SJSA1 (cell line): Measurements from ENCODE around the gene NLRP4. TPM values are rescaled to one million over a fixed set of nuclear protein-coding genes. Genes with fewer than 3 reads are reported as not detected.

Experiments
- DNase-seq, 2 experiments: peaks; one replicate each; pipeline ENCODE4 v3.0.0-alpha.2; 2015 to 2020; ENCODE audit warnings: low spot score in 2 of 2, low read depth in 1 of 2
- H3K27ac ChIP-seq: fragments of 250-450 bp; sonication (Bioruptor Pico); 2 replicates; pipeline ENCODE4 v1.5.1; 2020; ENCODE audit warnings: mild to moderate bottlenecking, moderate library complexity
- H3K27me3 ChIP-seq: fragments of 250-450 bp; sonication (Bioruptor Pico); replicated peaks from 2 replicates; pipeline ENCODE4 v1.5.1; 2020; ENCODE audit warnings: mild to moderate bottlenecking, moderate library complexity
- H3K36me3 ChIP-seq: fragments of 250-450 bp; sonication (Bioruptor Pico); 2 replicates; pipeline ENCODE4 v1.5.1; 2020; ENCODE audit warnings: mild to moderate bottlenecking
- H3K4me1 ChIP-seq: fragments of 250-450 bp; sonication (Bioruptor Pico); replicated peaks from 2 replicates; pipeline ENCODE4 v1.6.1; 2021; ENCODE audit warnings: mild to moderate bottlenecking
- H3K4me3 ChIP-seq: fragments of 250-450 bp; sonication (Bioruptor Pico); 2 replicates; pipeline ENCODE4 v1.5.1; 2020; ENCODE audit warnings: mild to moderate bottlenecking
- H3K9me3 ChIP-seq: fragments of 250-450 bp; sonication (Bioruptor Pico); replicated peaks from 2 replicates; pipeline ENCODE4 v1.5.1; 2020; ENCODE audit warnings: mild to moderate bottlenecking
- total RNA-seq: library from RNA; depleted of rRNA; stranded (reverse); fragments of >200 nt; shearing (Covaris generic); gene quantifications from 2 replicates; pipeline ENCODE4 v1.2.3, GENCODE V29; 2014

The NLRP4 gene
- total RNA-seq, 1 experiment from 2014 or later = not detected

GRCh38 chr19:55855160-55855559, 18.8 kb downstream of the NLRP4 start:
- H3K4me1 ChIP-seq = no peaks in the 10 kb centered on the region
- H3K4me3 ChIP-seq = no peak overlapping the region
- no peak for DNase-seq
- H3K9me3 ChIP-seq = peaks cover 15% of the 10 kb centered on the region
- no peaks in the 10 kb centered on the region for H3K36me3 ChIP-seq
- H3K27me3 ChIP-seq = no peaks in the 10 kb centered on the region
- H3K27ac ChIP-seq = no peak overlapping the region

- Histone ChIP-seq H3K36me3 (no peaks in the 10 kb centered on the region), H3K4me3 (no peak overlapping the region), H3K9me3 (peaks cover 18% of the 10 kb centered on the region), H3K27ac (no peak overlapping the region), H3K4me1 (no peaks in the 10 kb centered on the region), H3K27me3 (no peaks in the 10 kb centered on the region)
- no peak for DNase-seq
These were observed 20.8 kb downstream of the NLRP4 start for GRCh38 chr19:55857149-55857548.

GRCh38 chr19:55857974-55858373, 21.6 kb downstream of the NLRP4 start:
- H3K4me3 ChIP-seq = no peak overlapping the region
- no peaks in the 10 kb centered on the region for H3K27me3 ChIP-seq
- H3K27ac ChIP-seq = no peak overlapping the region
- H3K9me3 ChIP-seq = peaks cover 14% of the 10 kb centered on the region
- H3K36me3 ChIP-seq = no peaks in the 10 kb centered on the region
- DNase-seq = no peak
- no peaks in the 10 kb centered on the region for H3K4me1 ChIP-seq

- Histone ChIP-seq H3K36me3 (no peaks in the 10 kb centered on the region), H3K4me3 (no peak overlapping the region), H3K4me1 (no peaks in the 10 kb centered on the region), H3K27ac (no peak overlapping the region), H3K9me3 (peaks cover 12% of the 10 kb centered on the region), H3K27me3 (no peaks in the 10 kb centered on the region)
- no peak for DNase-seq
These were observed 22.1 kb downstream of the NLRP4 start for GRCh38 chr19:55858401-55858800.

- Histone ChIP-seq H3K9me3 (peaks cover 15% of the 10 kb centered on the region), H3K4me3 (no peak overlapping the region), H3K4me1 (no peaks in the 10 kb centered on the region), H3K27ac (no peak overlapping the region), H3K36me3 (no peaks in the 10 kb centered on the region), H3K27me3 (no peaks in the 10 kb centered on the region)
- no peak for DNase-seq
These were observed 22.6 kb downstream of the NLRP4 start for GRCh38 chr19:55858969-55859368.

- no peak for DNase-seq
- H3K4me3 ChIP-seq = no peak overlapping the region
- no peaks in the 10 kb centered on the region for H3K4me1 ChIP-seq
- H3K27me3 ChIP-seq = no peaks in the 10 kb centered on the region
- peaks cover 6% of the 10 kb centered on the region; the same call in 1 of the 2 replicates for H3K9me3 ChIP-seq
- H3K27ac ChIP-seq = no peak overlapping the region
- no peaks in the 10 kb centered on the region for H3K36me3 ChIP-seq
These were observed 30.2 kb downstream of the NLRP4 start for GRCh38 chr19:55866521-55866920.

- H3K4me3 ChIP-seq = no peak overlapping the region
- no peaks in the 10 kb centered on the region for H3K36me3 ChIP-seq
- no peaks in the 10 kb centered on the region for H3K27me3 ChIP-seq
- no peak for DNase-seq
- peaks cover 6% of the 10 kb centered on the region; the same call in 1 of the 2 replicates for H3K9me3 ChIP-seq
- no peak overlapping the region for H3K27ac ChIP-seq
- no peaks in the 10 kb centered on the region for H3K4me1 ChIP-seq
These were observed 30.8 kb downstream of the NLRP4 start for GRCh38 chr19:55867101-55867500.

GRCh38 chr19:55870736-55871135, 34.4 kb downstream of the NLRP4 start:
- H3K4me1 ChIP-seq = no peaks in the 10 kb centered on the region
- H3K27me3 ChIP-seq = no peaks in the 10 kb centered on the region
- no peak overlapping the region for H3K4me3 ChIP-seq
- no peaks in the 10 kb centered on the region for H3K36me3 ChIP-seq
- no peak for DNase-seq
- no peak overlapping the region for H3K27ac ChIP-seq
- no peaks in the 10 kb centered on the region; the same call in 1 of the 2 replicates for H3K9me3 ChIP-seq

GRCh38 chr19:55877211-55877610, 40.9 kb downstream of the NLRP4 start:
- Histone ChIP-seq H3K4me3 (no peak overlapping the region), H3K36me3 (no peaks in the 10 kb centered on the region), H3K9me3 (0 out of 2 replicates have a peak, but pooled peaks cover 3% of the 10 kb centered on the region), H3K4me1 (no peaks in the 10 kb centered on the region), H3K27me3 (no peaks in the 10 kb centered on the region), H3K27ac (no peak overlapping the region)
- DNase-seq = peak in 1 of 2 experiments; percentile 24

- H3K36me3 ChIP-seq = no peaks in the 10 kb centered on the region
- H3K9me3 ChIP-seq = peaks cover 5% of the 10 kb centered on the region; the same call in 1 of the 2 replicates
- no peaks in the 10 kb centered on the region for H3K27me3 ChIP-seq
- no peak overlapping the region for H3K27ac ChIP-seq
- peak in 1 of 2 experiments; percentile 12 for DNase-seq
- no peaks in the 10 kb centered on the region for H3K4me1 ChIP-seq
- no peak overlapping the region for H3K4me3 ChIP-seq
These were observed 46.3 kb downstream of the NLRP4 start for GRCh38 chr19:55882626-55883025.

GRCh38 chr19:55898911-55899310, 62.6 kb downstream of the NLRP4 start:
- Histone ChIP-seq H3K27me3 (no peaks in the 10 kb centered on the region), H3K27ac (no peak overlapping the region), H3K9me3 (no peaks in the 10 kb centered on the region; the same call in 1 of the 2 replicates), H3K36me3 (no peaks in the 10 kb centered on the region), H3K4me1 (no peaks in the 10 kb centered on the region), H3K4me3 (no peak overlapping the region)
- peak in 1 of 2 experiments; percentile 15 for DNase-seq

- H3K4me1 ChIP-seq = no peaks in the 10 kb centered on the region
- no peak overlapping the region for H3K4me3 ChIP-seq
- no peaks in the 10 kb centered on the region for H3K36me3 ChIP-seq
- no peaks in the 10 kb centered on the region for H3K27me3 ChIP-seq
- no peaks in the 10 kb centered on the region; the same call in 1 of the 2 replicates for H3K9me3 ChIP-seq
- peak in 1 of 2 experiments; percentile 21 for DNase-seq
- no peak overlapping the region for H3K27ac ChIP-seq
These were observed 65.2 kb downstream of the NLRP4 start for GRCh38 chr19:55901369-55902079.

GRCh38 chr19:55902080-55902751, 65.9 kb downstream of the NLRP4 start:
- Histone ChIP-seq H3K27me3 (no peaks in the 10 kb centered on the region), H3K9me3 (no peaks in the 10 kb centered on the region; the same call in 1 of the 2 replicates), H3K4me1 (no peaks in the 10 kb centered on the region), H3K4me3 (no peak overlapping the region), H3K27ac (no peak overlapping the region), H3K36me3 (no peaks in the 10 kb centered on the region)
- DNase-seq = peak in 1 of 2 experiments; percentile 35

- H3K36me3 ChIP-seq = no peaks in the 10 kb centered on the region
- peak in 1 of 2 experiments; percentile 6 for DNase-seq
- no peak overlapping the region for H3K27ac ChIP-seq
- H3K4me1 ChIP-seq = no peaks in the 10 kb centered on the region
- H3K4me3 ChIP-seq = no peak overlapping the region
- H3K9me3 ChIP-seq = no peaks in the 10 kb centered on the region
- no peaks in the 10 kb centered on the region for H3K27me3 ChIP-seq
These were observed 70.9 kb downstream of the NLRP4 start for GRCh38 chr19:55907286-55907685.
